ENCODE results near the gene CACNB4.

DNA sequence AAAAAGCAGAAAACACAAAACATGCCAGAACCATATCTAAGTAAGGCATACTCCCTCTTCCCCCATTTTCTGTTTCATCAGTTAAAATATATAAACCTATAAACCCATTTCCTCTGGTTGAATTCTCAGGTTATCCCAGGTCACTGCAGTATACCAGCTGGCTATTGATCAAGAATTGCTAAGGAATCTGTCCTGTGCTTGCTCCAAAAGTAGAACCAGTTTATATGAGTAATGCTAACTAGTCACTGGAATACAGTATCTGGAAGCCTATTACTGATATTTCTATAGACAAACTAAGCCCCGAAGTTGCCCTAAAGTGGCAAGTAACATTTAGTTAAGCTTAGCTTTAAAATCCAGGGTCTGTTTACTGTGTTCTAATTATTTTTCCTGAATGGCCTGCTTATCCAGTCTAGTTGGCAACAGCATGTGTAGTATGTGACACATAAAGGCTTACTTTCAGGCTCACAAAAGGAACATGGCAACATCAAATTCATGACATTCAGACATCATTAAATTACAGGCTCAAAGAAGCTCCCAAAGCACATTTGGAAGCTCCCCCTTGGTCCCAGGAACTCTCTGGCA is 167.7 kb downstream of the CACNB4 start:
- TF ChIP-seq, protein P1, sequence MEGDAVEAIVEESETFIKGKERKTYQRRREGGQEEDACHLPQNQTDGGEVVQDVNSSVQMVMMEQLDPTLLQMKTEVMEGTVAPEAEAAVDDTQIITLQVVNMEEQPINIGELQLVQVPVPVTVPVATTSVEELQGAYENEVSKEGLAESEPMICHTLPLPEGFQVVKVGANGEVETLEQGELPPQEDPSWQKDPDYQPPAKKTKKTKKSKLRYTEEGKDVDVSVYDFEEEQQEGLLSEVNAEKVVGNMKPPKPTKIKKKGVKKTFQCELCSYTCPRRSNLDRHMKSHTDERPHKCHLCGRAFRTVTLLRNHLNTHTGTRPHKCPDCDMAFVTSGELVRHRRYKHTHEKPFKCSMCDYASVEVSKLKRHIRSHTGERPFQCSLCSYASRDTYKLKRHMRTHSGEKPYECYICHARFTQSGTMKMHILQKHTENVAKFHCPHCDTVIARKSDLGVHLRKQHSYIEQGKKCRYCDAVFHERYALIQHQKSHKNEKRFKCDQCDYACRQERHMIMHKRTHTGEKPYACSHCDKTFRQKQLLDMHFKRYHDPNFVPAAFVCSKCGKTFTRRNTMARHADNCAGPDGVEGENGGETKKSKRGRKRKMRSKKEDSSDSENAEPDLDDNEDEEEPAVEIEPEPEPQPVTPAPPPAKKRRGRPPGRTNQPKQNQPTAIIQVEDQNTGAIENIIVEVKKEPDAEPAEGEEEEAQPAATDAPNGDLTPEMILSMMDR (IDR thresholded peaks at IDR 0.05), result no peak
- TF ChIP-seq POLR2AphosphoS5 (IDR thresholded peaks at IDR 0.05), result no peak
- no peak for TF ChIP-seq EP300 (IDR thresholded peaks at IDR 0.05)
